HG03139 (cell line): ENCODE measurements around the gene PCSK2.

Experiments
- ATAC-seq: cut with Tn5 transposase; IDR thresholded peaks from one replicate; pipeline ENCODE4 v1.9.1; 2021; ENCODE audit not compliant: unreplicated experiment

PCSK2 gene

GRCh38 chr20:17529586-17529985 is 302.7 kb downstream of the PCSK2 start:
- no peak for ATAC-seq

- ATAC-seq = no peak
Observed at GRCh38 chr20:17530153-17530552, 303.3 kb downstream of the PCSK2 start.

GRCh38 chr20:17530716-17531664 is 304.1 kb downstream of the PCSK2 start, which contains the start of gene BFSP1:
Gene BFSP1, minus strand, starts transcription at chr20:17531379. Its CDS starts 50 bp downstream, at chr20:17531329.
- ATAC-seq = no peak

GRCh38 chr20:17531665-17532025 is 304.8 kb downstream of the PCSK2 start:
- ATAC-seq = no peak

GRCh38 chr20:17533396-17533795 is 306.6 kb downstream of the PCSK2 start:
- no peak for ATAC-seq

GRCh38 chr20:17534077-17534476 is 307.2 kb downstream of the PCSK2 start:
- ATAC-seq = no peak
